GM13977 (cell line): ENCODE results near the gene TMEM156.
"Not testable (repeated sequence)": the region's sequence is repeated elsewhere in the genome, so short reads cannot be mapped to it uniquely, and the experiment has no call there.

Experiments used
- DNase-seq: peaks from one replicate; pipeline ENCODE4 v3.0.0; 2012; ENCODE audit warnings: low spot score
- in situ Hi-C: fragments of 300-500 bp; cut with MboI; formaldehyde crosslinking; loops from one replicate; pipeline ENCODE4 v1.12.0; 2022; ENCODE audit warnings: low sequenced_read_pairs, low pct_unique_long_range_greater_than_20kb, mixed read lengths, inconsistent platforms; ENCODE audit not compliant: unreplicated experiment
- TF ChIP-seq, protein P1 (sequence below): IDR thresholded peaks from 2 replicates; pipeline ENCODE4 v1.5.1; 2012; ENCODE audit warnings: mild to moderate bottlenecking, control low read depth; ENCODE audit not compliant: insufficient read depth; ENCODE audit errors: extremely low read depth, missing control alignments

TMEM156 gene

GRCh38 chr4:39014028-39014427 lies 18.2 kb downstream of the TMEM156 start:
- in situ Hi-C loops: no loop called here
- TF ChIP-seq, protein P1, sequence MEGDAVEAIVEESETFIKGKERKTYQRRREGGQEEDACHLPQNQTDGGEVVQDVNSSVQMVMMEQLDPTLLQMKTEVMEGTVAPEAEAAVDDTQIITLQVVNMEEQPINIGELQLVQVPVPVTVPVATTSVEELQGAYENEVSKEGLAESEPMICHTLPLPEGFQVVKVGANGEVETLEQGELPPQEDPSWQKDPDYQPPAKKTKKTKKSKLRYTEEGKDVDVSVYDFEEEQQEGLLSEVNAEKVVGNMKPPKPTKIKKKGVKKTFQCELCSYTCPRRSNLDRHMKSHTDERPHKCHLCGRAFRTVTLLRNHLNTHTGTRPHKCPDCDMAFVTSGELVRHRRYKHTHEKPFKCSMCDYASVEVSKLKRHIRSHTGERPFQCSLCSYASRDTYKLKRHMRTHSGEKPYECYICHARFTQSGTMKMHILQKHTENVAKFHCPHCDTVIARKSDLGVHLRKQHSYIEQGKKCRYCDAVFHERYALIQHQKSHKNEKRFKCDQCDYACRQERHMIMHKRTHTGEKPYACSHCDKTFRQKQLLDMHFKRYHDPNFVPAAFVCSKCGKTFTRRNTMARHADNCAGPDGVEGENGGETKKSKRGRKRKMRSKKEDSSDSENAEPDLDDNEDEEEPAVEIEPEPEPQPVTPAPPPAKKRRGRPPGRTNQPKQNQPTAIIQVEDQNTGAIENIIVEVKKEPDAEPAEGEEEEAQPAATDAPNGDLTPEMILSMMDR: no peak
- DNase-seq: no peak

DNA sequence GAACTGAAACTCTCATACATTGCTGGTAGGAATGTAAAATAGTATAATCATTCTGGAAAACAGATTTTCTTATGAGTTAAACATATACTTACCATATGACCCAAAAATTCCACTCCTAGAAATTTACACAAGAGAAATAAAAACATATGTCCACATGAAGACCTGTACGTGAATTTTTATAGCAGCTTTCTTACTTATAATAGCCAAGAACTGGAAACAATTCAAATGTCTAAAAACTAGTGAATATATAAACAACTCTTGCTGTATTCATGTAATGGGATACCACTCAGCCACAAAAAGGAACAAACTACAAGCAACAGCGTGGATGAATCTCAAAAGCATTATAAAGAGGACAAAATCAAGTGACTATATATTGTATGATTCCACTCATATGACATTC lies 27.5 kb downstream of the TMEM156 start:
- TF ChIP-seq, protein P1: no peak
- no peak for DNase-seq
- in situ Hi-C loops: no loop called here

GRCh38 chr4:39002058-39002457 lies 30.2 kb downstream of the TMEM156 start:
- in situ Hi-C loops, DNase-seq: not testable (repeated sequence)

DNA sequence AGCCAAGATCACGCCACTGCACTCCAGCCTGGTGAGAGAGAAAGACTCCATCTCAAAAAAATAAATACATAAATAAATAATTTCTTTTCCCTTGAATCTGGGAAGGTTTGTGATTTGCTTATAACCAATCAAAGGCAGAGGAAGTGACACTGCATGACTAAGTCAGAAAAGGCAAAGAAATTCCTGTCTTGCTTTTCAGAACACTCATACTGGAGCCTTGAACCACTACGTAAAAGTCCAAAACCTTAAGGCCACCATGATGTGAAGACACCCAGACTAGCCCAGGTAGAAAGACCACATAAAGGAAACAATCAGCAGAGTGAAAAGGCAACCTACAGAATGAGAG lies 36.6 kb downstream of the TMEM156 start:
- TF ChIP-seq, protein P1: no peak
- in situ Hi-C loops: no loop called here
- no peak for DNase-seq

- in situ Hi-C loops: no loop called here
- TF ChIP-seq, protein P1: no peak
- no peak for DNase-seq
Observed at GRCh38 chr4:38994135-38994534, 38.1 kb downstream of the TMEM156 start.

DNA sequence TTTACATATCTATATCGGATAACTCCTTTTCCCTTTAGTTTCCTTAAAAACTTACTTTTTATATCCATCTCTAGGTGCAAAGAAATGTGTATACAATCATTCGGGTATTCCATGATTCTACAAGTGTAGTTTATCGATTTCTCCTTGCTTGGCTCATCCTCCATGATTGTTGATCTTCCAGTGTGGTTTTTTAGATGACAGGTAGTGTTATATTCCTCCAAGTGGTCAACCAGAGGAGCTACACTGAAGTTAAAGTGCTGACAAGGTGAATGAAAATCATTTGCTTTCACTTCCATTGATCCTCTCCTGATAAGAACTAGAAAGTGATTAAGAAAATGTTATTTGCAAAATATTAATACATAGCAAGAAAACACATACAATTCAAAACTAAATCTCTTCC lies 38.5 kb downstream of the TMEM156 start:
- in situ Hi-C loops: no loop called here
- TF ChIP-seq, protein P1: no peak
- no peak for DNase-seq

- in situ Hi-C loops: no loop called here
- no peak for DNase-seq
- TF ChIP-seq, protein P1: no peak
Observed at GRCh38 chr4:38990241-38990640, 42.0 kb downstream of the TMEM156 start.

DNA sequence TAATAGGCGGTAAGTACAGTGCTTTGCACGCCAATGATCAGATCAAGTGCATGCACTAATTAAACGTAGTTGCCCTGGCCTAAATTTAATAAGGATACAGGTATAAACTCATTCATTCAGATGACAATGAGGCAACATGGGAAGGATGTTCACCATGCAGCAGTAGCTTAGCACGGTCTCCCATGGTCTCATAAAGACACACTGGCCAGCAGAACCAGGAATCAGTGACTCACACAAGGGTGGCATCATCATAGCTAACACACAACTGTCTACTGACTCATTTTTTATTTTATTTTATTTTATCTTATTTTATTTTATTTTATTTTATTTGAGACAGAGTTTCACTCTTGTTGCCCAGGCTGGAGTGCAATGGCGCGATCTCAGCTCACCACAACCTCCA lies 42.7 kb downstream of the TMEM156 start:
- in situ Hi-C loops: no loop called here
- no peak for DNase-seq

GRCh38 chr4:38988353-38988752 lies 43.9 kb downstream of the TMEM156 start:
- DNase-seq, in situ Hi-C loops: not testable (repeated sequence)

More for the DNA sequence above, 42.7 kb downstream of the TMEM156 start:
- TF ChIP-seq, protein P1: no peak
